Heart left ventricle (tissue), 16 donors: ENCODE data around the gene ELFN1. TPM values are rescaled to one million over a fixed set of nuclear protein-coding genes. Genes with fewer than 3 reads are reported as not detected.

ENCODE experiments used
- ATAC-seq, 4 donors: fragments of 200-7000 bp; cut with Tn5 transposase; one replicate each; pipeline ENCODE4 v1.9.1; 2020 to 2022; ENCODE audit warnings: moderate library complexity in 4 of 4, mild to moderate bottlenecking in 3 of 4, moderate number of reproducible peaks in 1 of 4
- DNase-seq, 5 donors: peaks; one replicate each; pipeline ENCODE4 v3.0.0-alpha.2; 2020
- H3K27ac ChIP-seq, 12 donors: fragments of 200-600 bp; sonication (generic) in 4 of 12; one replicate each; pipeline versions ENCODE4 v1.5.0 to v1.8.0; 2016 to 2022; ENCODE audit warnings: mild to moderate bottlenecking in 2 of 12
- H3K27me3 ChIP-seq, 9 donors: fragments of 200-600 bp; sonication (generic) in 2 of 9; one replicate each; pipeline versions ENCODE4 v1.5.1 to v1.8.0; 2016 to 2022; ENCODE audit warnings: mild to moderate bottlenecking in 3 of 9
- H3K36me3 ChIP-seq, 9 donors: fragments of 200-600 bp; sonication (generic) in 2 of 9; one replicate each; pipeline versions ENCODE4 v1.5.0 to v1.8.0; 2018 to 2022; ENCODE audit warnings: mild to moderate bottlenecking in 2 of 9
- H3K4me1 ChIP-seq, 12 donors: fragments of 200-600 bp; sonication (generic) in 4 of 12; one replicate each; pipeline versions ENCODE4 v1.5.0 to v1.8.0; 2016 to 2022; ENCODE audit warnings: mild to moderate bottlenecking in 3 of 12
- H3K4me3 ChIP-seq, 12 donors: fragments of 200-600 bp; sonication (generic) in 4 of 12; one replicate each; pipeline versions ENCODE4 v1.5.0 to v1.8.0; 2017 to 2022; ENCODE audit warnings: mild to moderate bottlenecking in 9 of 12, moderate library complexity in 4 of 12
- H3K9me3 ChIP-seq, 12 donors: fragments of 200-600 bp; sonication (generic) in 4 of 12; one replicate each; pipeline versions ENCODE4 v1.5.0 to v1.8.0; 2016 to 2022; ENCODE audit warnings: mild to moderate bottlenecking in 1 of 12
- POLR2A ChIP-seq, 2 donors: fragments of 450-650 bp; IDR thresholded peaks; one replicate each; pipeline ENCODE4 v1.6.1; 2017; ENCODE audit warnings: antibody characterized with exemption in 2 of 2, mild to moderate bottlenecking in 2 of 2, moderate library complexity in 2 of 2
- WGBS, 4 donors: extraction: QIAGEN DNeasy Blood & Tissue Kit in 2 of 4; methylation state at CpG; one replicate each; pipeline versions ENCODE4 v1.1.5 to v1.1.7; 2013 to 2018; 5-methylcytosine and 5-hydroxymethylcytosine counted together
- intact Hi-C, 10 donors: fragments of 100-400 bp; cut with DNase I; formaldehyde crosslinking; loops; one replicate each; pipeline versions ENCODE4 v1.11.1 to v1.14.2; 2022
- polyA plus RNA-seq, 2 donors: library from polyadenylated mRNA; stranded (reverse); fragments of 200-250 nt; gene quantifications; one replicate each; pipeline ENCODE4 v1.2.3, GENCODE V29; 2013
- total RNA-seq, 9 donors: library from RNA; depleted of rRNA in 2 of 9; stranded (reverse); fragments of >200 nt in 2 of 9; fragmentation: NEBNext Ultra II Directional in 3 of 9; extraction: Animal tissue kit (Norgen Biotek cat#: 25700) in 3 of 9; gene quantifications; one replicate each; pipeline versions ENCODE4 v1.1.0 to v1.2.4, GENCODE V29; 2016 to 2023
- TF ChIP-seq, protein P1 (sequence below), 12 donors: fragments of 200-600 bp; sonication (generic) in 4 of 12; IDR thresholded peaks; one replicate each; pipeline versions ENCODE4 v1.5.0 to v1.8.0; 2018 to 2022; ENCODE audit warnings: antibody characterized with exemption in 12 of 12, mild to moderate bottlenecking in 5 of 12
- donor health status: ischemic (EF 13 %, LVEDD 7.1; RV severe dilation, severe dysfunction).
- donor health status: healthy with polysubstance abuse.
- donor health status: DM: no; HTN: yes; CAD: no.
- donor health status: DM: no; HTN: no; CAD: no.
- donor health status: ischemic (EF 25% LVEDD 6.9; RV normal size, moderate dysfunction).
- donor health status: ischemic (EF 25% LVEDD 5.7; RV mildly dilated, moderate dysfunction).
- donor health status: healthy.
- donor health status: DM: yes; HTN: yes; CAD: no.
- donor health status: ischemic (EF 35%, LVEDD 5.7; RV mildly dilated, moderate dysfunction).
- donor health status: nonischemic (EF 11% LVEDD 7.7; RV severe dilation, severe dysfunction).
- donor health status: DM: yes; HTN: yes; CAD: no.
- donor health status: PGD.
- donor health status: ischemic (EF 29% LVEDD 5.4; RV normal size, mild dysfunction).
- donor health status: nonischemic (EF 23%, LVEDD 6.1; RV moderate dilation, normal function).

The ELFN1 gene
- total and polyA plus RNA-seq, 11 donors: 2.6 to 18.6 (median 6.6) TPM

DNA sequence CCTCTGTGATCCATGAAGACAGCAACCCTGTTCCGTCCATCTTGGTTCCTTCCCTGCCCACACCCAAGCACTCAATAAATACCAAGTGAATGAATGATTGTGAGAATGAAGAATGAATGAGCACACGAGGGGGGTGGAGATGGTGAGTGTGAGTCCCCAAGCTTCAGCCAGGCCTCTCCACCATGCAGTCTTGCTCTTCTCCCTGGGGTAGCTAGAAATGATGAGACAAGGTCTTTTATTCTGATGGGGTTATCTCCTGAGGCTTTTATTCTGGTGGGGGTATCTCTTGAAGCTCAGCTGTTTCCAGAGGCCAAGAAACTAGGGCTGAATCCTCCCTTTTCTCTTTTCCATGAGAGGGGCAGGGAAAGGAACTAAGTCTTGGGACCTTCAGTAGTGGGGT is 57.0 kb downstream of the ELFN1 start:
- Histone ChIP-seq H3K27me3 (no peaks in the 10 kb centered on the region), H3K9me3 (peaks cover 0 to 27% (median 15%) of the 10 kb centered on the region in 12 donors), H3K36me3 (peaks cover 0 to 7% (median 0%) of the 10 kb centered on the region in 9 donors), H3K4me3 (no peak overlapping the region), H3K27ac (no peak overlapping the region), H3K4me1 (peaks cover 0 to 21% (median 6%) of the 10 kb centered on the region in 12 donors)
- intact Hi-C loops: loop anchor here in 1 of 10 donors (2.0 to 5.0 kb wide), 2 partner anchors 32 to 60 kb away; no protein-coding TSS in a partner anchor
- WGBS, 4 donors: 86 to 96% (median 95%) methylated on average over 2 of the region's 2 CpGs
- ATAC-seq (no peak), DNase-seq (no peak)
- TF ChIP-seq, protein P1, sequence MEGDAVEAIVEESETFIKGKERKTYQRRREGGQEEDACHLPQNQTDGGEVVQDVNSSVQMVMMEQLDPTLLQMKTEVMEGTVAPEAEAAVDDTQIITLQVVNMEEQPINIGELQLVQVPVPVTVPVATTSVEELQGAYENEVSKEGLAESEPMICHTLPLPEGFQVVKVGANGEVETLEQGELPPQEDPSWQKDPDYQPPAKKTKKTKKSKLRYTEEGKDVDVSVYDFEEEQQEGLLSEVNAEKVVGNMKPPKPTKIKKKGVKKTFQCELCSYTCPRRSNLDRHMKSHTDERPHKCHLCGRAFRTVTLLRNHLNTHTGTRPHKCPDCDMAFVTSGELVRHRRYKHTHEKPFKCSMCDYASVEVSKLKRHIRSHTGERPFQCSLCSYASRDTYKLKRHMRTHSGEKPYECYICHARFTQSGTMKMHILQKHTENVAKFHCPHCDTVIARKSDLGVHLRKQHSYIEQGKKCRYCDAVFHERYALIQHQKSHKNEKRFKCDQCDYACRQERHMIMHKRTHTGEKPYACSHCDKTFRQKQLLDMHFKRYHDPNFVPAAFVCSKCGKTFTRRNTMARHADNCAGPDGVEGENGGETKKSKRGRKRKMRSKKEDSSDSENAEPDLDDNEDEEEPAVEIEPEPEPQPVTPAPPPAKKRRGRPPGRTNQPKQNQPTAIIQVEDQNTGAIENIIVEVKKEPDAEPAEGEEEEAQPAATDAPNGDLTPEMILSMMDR (IDR thresholded peaks at IDR 0.05): no peak

DNA sequence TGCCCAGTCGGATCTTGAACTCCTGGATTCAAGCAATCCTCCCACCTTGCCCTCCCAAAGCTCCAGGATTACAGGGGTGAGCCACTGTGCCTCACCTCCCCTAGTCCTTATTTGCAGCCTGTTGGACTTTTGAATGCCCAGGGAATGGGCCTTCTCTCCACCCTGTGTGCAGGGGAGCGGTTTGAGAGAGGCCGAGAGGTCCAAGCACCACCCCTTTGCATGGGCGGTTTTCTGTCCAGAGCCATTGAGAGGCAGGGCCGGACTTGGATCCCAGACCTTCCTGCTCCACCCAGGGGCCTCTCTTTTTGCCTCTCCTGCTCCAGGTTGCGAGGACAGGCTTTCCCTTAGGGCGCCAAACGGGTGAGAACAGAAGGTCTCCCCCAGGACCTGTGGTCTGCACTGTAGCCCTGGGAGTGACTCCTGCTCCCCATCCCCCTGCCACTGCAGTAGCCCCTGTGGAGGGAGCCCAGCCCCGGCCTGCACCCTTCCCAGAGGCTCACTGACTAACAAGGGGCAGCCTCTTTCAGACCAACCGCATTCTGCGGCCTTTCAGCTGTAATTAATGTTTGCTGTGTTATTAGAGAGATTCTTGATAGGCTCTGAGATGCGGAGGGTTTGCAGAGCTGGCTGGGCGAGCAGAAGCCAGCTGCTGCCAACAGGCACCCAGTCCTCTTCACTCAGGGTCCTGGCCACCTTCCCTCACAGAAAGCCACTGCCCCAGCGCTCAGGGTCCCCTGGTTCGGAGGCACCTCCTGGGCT is 57.9 kb downstream of the ELFN1 start:
- 85 to 87% (median 86%) methylated on average over 14 to 15 of the region's 15 CpGs for WGBS, 4 donors
- H3K4me3 ChIP-seq: no peak overlapping the region
- H3K27me3 ChIP-seq: no peaks in the 10 kb centered on the region
- H3K27ac ChIP-seq: no peak overlapping the region
- peaks cover 0 to 27% (median 15%) of the 10 kb centered on the region in 12 donors for H3K9me3 ChIP-seq
- intact Hi-C loops: loop anchor here in 1 of 10 donors (2.0 to 5.0 kb wide), 2 partner anchors 31 to 61 kb away; no protein-coding TSS in a partner anchor
- TF ChIP-seq POLR2A (IDR thresholded peaks at IDR 0.05): no peak
- TF ChIP-seq, protein P1 (IDR thresholded peaks at IDR 0.05): no peak
- H3K36me3 ChIP-seq: peaks cover 0 to 7% (median 0%) of the 10 kb centered on the region in 9 donors
- no peak for ATAC-seq
- DNase-seq: no peak
- H3K4me1 ChIP-seq: peaks cover 0 to 21% (median 6%) of the 10 kb centered on the region in 12 donors

DNA sequence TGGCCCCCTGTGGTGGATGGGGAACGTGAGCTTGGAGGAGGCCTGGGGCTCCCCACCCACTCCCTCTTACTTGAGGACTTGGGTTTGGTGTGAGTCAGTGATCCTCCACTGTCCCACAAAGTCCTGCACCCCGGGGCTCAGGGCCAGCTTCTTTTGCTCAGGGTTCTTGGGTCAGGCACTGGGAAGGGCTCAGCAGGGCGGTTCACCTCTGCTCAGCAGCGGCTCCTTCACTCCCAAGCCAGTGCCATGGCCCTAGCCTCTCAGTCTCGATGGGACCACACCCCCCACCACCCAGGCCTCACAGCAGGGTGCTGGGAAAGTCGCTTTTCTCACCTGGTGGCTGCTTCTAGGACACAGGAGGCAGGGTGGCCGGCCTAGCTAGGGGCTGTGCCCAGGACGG is 59.1 kb downstream of the ELFN1 start:
- no peak for ATAC-seq
- Histone ChIP-seq H3K27me3 (no peaks in the 10 kb centered on the region), H3K4me1 (peaks cover 0 to 21% (median 6%) of the 10 kb centered on the region in 12 donors), H3K9me3 (peaks cover 0 to 27% (median 15%) of the 10 kb centered on the region in 12 donors), H3K4me3 (no peak overlapping the region), H3K27ac (no peak overlapping the region), H3K36me3 (peaks cover 0 to 7% (median 0%) of the 10 kb centered on the region in 9 donors)
- intact Hi-C loops: loop anchor here in 1 of 10 donors (5.0 kb wide), 1 partner anchor 62 kb away; no protein-coding TSS in a partner anchor
- TF ChIP-seq POLR2A (IDR thresholded peaks at IDR 0.05): no peak
- TF ChIP-seq, protein P1 (IDR thresholded peaks at IDR 0.05): no peak
- DNase-seq: no peak
- WGBS, 4 donors: 89 to 97% (median 95%) methylated on average over 5 to 8 of the region's 8 CpGs

DNA sequence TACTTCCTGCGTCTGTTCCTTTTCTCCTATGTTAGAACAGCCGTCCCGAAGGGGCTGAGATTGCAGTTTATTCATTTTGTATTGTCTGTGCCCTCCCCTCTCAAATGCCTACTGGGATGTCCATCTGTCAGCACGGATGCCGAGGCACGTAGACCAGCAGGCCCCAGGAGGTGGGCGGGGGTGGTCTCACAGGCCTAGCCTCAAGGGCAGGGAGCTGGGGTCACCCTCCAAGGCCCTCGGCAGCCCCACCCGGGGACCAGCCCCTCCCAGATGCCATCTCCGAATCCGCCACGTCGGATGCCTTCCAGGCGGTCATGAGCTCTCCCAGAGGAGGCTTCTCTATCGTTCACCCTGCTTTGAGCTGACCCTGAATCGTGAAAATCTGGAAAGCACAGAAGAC is 59.7 kb downstream of the ELFN1 start:
- no peak overlapping the region for H3K4me3 ChIP-seq
- no peak overlapping the region for H3K27ac ChIP-seq
- DNase-seq (no peak), ATAC-seq (no peak)
- intact Hi-C loops: loop anchor here in 1 of 10 donors (5.0 kb wide), 1 partner anchor 62 kb away; no protein-coding TSS in a partner anchor
- peaks cover 0 to 18% (median 4%) of the 10 kb centered on the region in 12 donors for H3K4me1 ChIP-seq
- H3K9me3 ChIP-seq: peaks cover 0 to 27% (median 15%) of the 10 kb centered on the region in 12 donors
- H3K36me3 ChIP-seq: peaks cover 0 to 7% (median 0%) of the 10 kb centered on the region in 9 donors
- 89 to 93% (median 90%) methylated on average over 16 of the region's 16 CpGs for WGBS, 4 donors
- TF ChIP-seq POLR2A (IDR thresholded peaks at IDR 0.05): no peak
- TF ChIP-seq, protein P1 (IDR thresholded peaks at IDR 0.05): no peak
- H3K27me3 ChIP-seq: no peaks in the 10 kb centered on the region
